HepG2 (cell line): ENCODE results near the gene U2AF1L4. TPM values are rescaled to one million over a fixed set of nuclear protein-coding genes. Genes with fewer than 3 reads are reported as not detected.

Experiments
- ASH2L ChIP-seq: fragments of 300-600, 200-600 bp; sonication (generic); IDR thresholded peaks from 2 replicates; pipeline ENCODE4 v1.7.0; 2017; ENCODE audit warnings: low read depth, mild to moderate bottlenecking, moderate library complexity, mixed read lengths, low read length; ENCODE audit not compliant: insufficient read length
- CENPX ChIP-seq: sonication (generic); formaldehyde crosslinking; IDR thresholded peaks from 2 replicates; pipeline ENCODE4 v1.9.0; 2021; ENCODE audit warnings: mild to moderate bottlenecking, missing genetic modification reagents, moderate library complexity
- EEA1 ChIP-seq: sonication (generic); formaldehyde crosslinking; IDR thresholded peaks from 2 replicates; pipeline ENCODE4 v1.5.1; 2020; ENCODE audit warnings: mild to moderate bottlenecking, missing genetic modification reagents, borderline replicate concordance
- ETS1 ChIP-seq: sonication (generic); formaldehyde crosslinking; IDR thresholded peaks from 2 replicates; pipeline ENCODE4 v1.4.0; 2020; ENCODE audit warnings: missing genetic modification reagents
- ETV5 ChIP-seq: IDR thresholded peaks from 2 replicates; pipeline ENCODE4 v1.6.1; 2018; ENCODE audit warnings: missing biosample characterization, missing genetic modification reagents, inconsistent platforms, borderline replicate concordance
- FOXJ3 ChIP-seq: sonication (generic); formaldehyde crosslinking; IDR thresholded peaks from 2 replicates; pipeline ENCODE4 v1.4.0; 2020; ENCODE audit warnings: missing genetic modification reagents, mild to moderate bottlenecking, borderline replicate concordance
- HMG20A ChIP-seq: IDR thresholded peaks from 2 replicates; pipeline ENCODE4 v1.6.1; 2016; ENCODE audit warnings: borderline replicate concordance
- IKZF1 ChIP-seq: fragments of 450-650 bp; IDR thresholded peaks from 2 replicates; pipeline ENCODE4 v1.7.1; 2016
- MAF1 ChIP-seq: sonication (generic); formaldehyde crosslinking; IDR thresholded peaks from 2 replicates; pipeline ENCODE4 v1.5.0; 2020; ENCODE audit warnings: missing genetic modification reagents, borderline replicate concordance
- RBAK ChIP-seq: sonication (generic); formaldehyde crosslinking; IDR thresholded peaks from 2 replicates; pipeline ENCODE4 v1.5.1; 2020; ENCODE audit warnings: mild to moderate bottlenecking, missing genetic modification reagents
- RXRA ChIP-seq: sonication (generic); formaldehyde crosslinking; IDR thresholded peaks from 2 replicates; pipeline ENCODE4 v1.5.1; 2020; ENCODE audit warnings: missing genetic modification reagents
- SPEN ChIP-seq: sonication (generic); formaldehyde crosslinking; IDR thresholded peaks from 2 replicates; pipeline ENCODE4 v1.5.1; 2020; ENCODE audit warnings: low read depth, mild to moderate bottlenecking, missing genetic modification reagents
- THAP11 ChIP-seq: IDR thresholded peaks from 2 replicates; pipeline ENCODE4 v1.6.1; 2016; ENCODE audit warnings: missing biosample characterization, missing genetic modification reagents
- ZBTB38 ChIP-seq: sonication (generic); formaldehyde crosslinking; IDR thresholded peaks from 2 replicates; pipeline ENCODE4 v1.5.1; 2020; ENCODE audit warnings: mild to moderate bottlenecking, missing genetic modification reagents
- ZFY ChIP-seq: sonication (generic); formaldehyde crosslinking; IDR thresholded peaks from 2 replicates; pipeline ENCODE4 v1.4.0; 2020; ENCODE audit warnings: missing genetic modification reagents
- ZNF12 ChIP-seq: sonication (generic); formaldehyde crosslinking; IDR thresholded peaks from 2 replicates; pipeline ENCODE4 v1.5.0; 2020; ENCODE audit warnings: missing genetic modification reagents
- ZNF235 ChIP-seq: sonication (generic); formaldehyde crosslinking; IDR thresholded peaks from 2 replicates; pipeline ENCODE4 v1.8.1; 2023; ENCODE audit warnings: mild to moderate bottlenecking, missing genetic modification reagents, borderline replicate concordance
- ZNF256 ChIP-seq: sonication (generic); formaldehyde crosslinking; conservative IDR thresholded peaks from 2 replicates; pipeline ENCODE4 v1.4.0; 2020; ENCODE audit warnings: missing genetic modification reagents
- ZNF605 ChIP-seq: sonication (generic); formaldehyde crosslinking; IDR thresholded peaks from 2 replicates; pipeline ENCODE4 v1.8.0; 2022; ENCODE audit warnings: mild to moderate bottlenecking, missing genetic modification reagents
- ZNF816 ChIP-seq: sonication (generic); formaldehyde crosslinking; IDR thresholded peaks from 2 replicates; pipeline ENCODE4 v1.8.0; 2022; ENCODE audit warnings: missing genetic modification reagents, mild to moderate bottlenecking, borderline replicate concordance
- polyA plus RNA-seq, 8 experiments: library from polyadenylated mRNA; depleted of rRNA in 3 of 8; stranded (reverse) in 7 of 8; unstranded in 1 of 8; fragments of >200 nt; fragmentation: Illumina TruSeq in 4 of 8; extraction: Trizol in 4 of 8; gene quantifications; 2 replicates each; pipeline versions ENCODE4 v1.2.1 to v1.2.3, GENCODE V29; 2011 to 2016; ENCODE audit warnings: low read depth in 4 of 8, missing spikeins in 1 of 8, mixed read lengths in 1 of 8; ENCODE audit not compliant: insufficient read depth in 1 of 8
- total RNA-seq, 5 experiments: library from RNA; depleted of rRNA; stranded (reverse); fragments of >200 nt; fragmentation: Illumina TruSeq; extraction: Trizol; gene quantifications; 2 replicates each; pipeline ENCODE4 v1.2.3, GENCODE V29; 2016; ENCODE audit warnings: low read depth in 1 of 5
- TF ChIP-seq, protein P1 (sequence below): sonication (generic); formaldehyde crosslinking; IDR thresholded peaks from 2 replicates; pipeline ENCODE4 v1.5.1; 2020; ENCODE audit warnings: missing genetic modification reagents, mild to moderate bottlenecking, borderline replicate concordance
- TF ChIP-seq, protein P2 (sequence below): IDR thresholded peaks from 2 replicates; pipeline ENCODE4 v1.6.1; 2016; ENCODE audit warnings: low read depth, borderline replicate concordance
- TF ChIP-seq, protein P3 (sequence below): sonication (generic); formaldehyde crosslinking; IDR thresholded peaks from 2 replicates; pipeline ENCODE4 v1.4.0; 2020; ENCODE audit warnings: missing genetic modification reagents
- TF ChIP-seq, protein P4 (sequence below): IDR thresholded peaks from 2 replicates; pipeline ENCODE4 v1.6.1; 2016; ENCODE audit warnings: mild to moderate bottlenecking, missing biosample characterization, missing genetic modification reagents

Gene U2AF1L4
- total and polyA plus RNA-seq, 2 of the 13 experiments (the other 11 are each of a cell fraction or from before 2014, with no cell fraction given) = 7.9 to 15.4 TPM

DNA sequence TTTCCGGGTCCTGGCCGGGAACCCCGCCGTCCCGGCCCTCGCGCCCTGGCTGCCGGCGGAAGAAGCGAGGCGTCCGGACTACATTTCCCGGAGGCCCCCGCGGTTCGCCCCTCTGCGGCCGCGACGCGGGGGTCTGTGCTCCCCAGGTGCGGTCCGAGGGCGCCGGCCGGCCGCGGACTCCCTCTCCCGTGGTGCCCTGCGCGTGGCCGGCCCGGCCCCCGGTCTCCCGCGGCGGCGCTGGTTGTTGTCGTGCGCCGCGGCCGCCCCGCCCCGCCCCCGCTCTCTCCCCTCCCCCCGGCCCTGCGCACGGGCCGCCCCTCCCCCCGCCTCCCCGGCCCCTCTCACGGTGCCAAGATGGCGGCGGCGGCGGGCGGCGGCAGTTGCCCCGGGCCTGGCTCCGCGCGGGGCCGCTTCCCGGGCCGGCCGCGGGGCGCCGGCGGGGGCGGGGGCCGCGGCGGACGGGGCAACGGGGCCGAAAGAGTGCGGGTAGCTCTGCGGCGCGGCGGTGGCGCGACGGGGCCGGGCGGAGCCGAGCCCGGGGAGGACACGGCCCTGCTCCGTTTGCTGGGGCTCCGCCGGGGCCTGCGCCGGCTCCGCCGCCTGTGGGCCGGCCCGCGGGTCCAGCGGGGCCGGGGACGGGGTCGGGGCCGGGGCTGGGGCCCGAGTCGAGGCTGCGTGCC lies 27.4 kb downstream of the U2AF1L4 start, which contains the start of gene KMT2B (continued):
- TF ChIP-seq ETS1 = 0 out of 2 replicates have a peak, but pooled peaks have one; percentile 4
- no peak for TF ChIP-seq CENPX
- no peak for TF ChIP-seq EEA1 (CRISPR knock-in tag)
- TF ChIP-seq MAF1 (CRISPR knock-in tag) = no peak
- TF ChIP-seq, protein P1, sequence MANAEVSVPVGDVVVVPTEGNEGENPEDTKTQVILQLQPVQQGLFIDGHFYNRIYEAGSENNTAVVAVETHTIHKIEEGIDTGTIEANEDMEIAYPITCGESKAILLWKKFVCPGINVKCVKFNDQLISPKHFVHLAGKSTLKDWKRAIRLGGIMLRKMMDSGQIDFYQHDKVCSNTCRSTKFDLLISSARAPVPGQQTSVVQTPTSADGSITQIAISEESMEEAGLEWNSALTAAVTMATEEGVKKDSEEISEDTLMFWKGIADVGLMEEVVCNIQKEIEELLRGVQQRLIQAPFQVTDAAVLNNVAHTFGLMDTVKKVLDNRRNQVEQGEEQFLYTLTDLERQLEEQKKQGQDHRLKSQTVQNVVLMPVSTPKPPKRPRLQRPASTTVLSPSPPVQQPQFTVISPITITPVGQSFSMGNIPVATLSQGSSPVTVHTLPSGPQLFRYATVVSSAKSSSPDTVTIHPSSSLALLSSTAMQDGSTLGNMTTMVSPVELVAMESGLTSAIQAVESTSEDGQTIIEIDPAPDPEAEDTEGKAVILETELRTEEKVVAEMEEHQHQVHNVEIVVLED (CRISPR knock-in tag) = peak; percentile 26
- no peak for TF ChIP-seq HMG20A (CRISPR knock-in tag)
- no peak; the same call in 1 of the 2 replicates for TF ChIP-seq ZNF256 (CRISPR knock-in tag)
- TF ChIP-seq ZNF235 = no peak
- TF ChIP-seq THAP11 (CRISPR knock-in tag) = peak; percentile 95
- TF ChIP-seq ZNF12 = no peak
- TF ChIP-seq ZNF816 (CRISPR knock-in tag) = no peak
- no peak for TF ChIP-seq RXRA
- TF ChIP-seq FOXJ3 (CRISPR knock-in tag) = no peak
- no peak for TF ChIP-seq ZNF605 (CRISPR knock-in tag)
- TF ChIP-seq, protein P2, sequence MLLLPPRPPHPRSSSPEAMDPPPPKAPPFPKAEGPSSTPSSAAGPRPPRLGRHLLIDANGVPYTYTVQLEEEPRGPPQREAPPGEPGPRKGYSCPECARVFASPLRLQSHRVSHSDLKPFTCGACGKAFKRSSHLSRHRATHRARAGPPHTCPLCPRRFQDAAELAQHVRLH (CRISPR knock-in tag) = no peak
- TF ChIP-seq ZFY = peak; percentile 12
- no peak for TF ChIP-seq ASH2L
- no peak for TF ChIP-seq SPEN
- no peak for TF ChIP-seq IKZF1
- peak; percentile 67 for TF ChIP-seq ETV5 (CRISPR knock-in tag)
- no peak for TF ChIP-seq RBAK
- no peak for TF ChIP-seq ZBTB38 (CRISPR knock-in tag)
- TF ChIP-seq, protein P3, sequence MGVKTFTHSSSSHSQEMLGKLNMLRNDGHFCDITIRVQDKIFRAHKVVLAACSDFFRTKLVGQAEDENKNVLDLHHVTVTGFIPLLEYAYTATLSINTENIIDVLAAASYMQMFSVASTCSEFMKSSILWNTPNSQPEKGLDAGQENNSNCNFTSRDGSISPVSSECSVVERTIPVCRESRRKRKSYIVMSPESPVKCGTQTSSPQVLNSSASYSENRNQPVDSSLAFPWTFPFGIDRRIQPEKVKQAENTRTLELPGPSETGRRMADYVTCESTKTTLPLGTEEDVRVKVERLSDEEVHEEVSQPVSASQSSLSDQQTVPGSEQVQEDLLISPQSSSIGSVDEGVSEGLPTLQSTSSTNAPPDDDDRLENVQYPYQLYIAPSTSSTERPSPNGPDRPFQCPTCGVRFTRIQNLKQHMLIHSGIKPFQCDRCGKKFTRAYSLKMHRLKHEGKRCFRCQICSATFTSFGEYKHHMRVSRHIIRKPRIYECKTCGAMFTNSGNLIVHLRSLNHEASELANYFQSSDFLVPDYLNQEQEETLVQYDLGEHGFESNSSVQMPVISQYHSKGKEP (CRISPR knock-in tag) = no peak
- TF ChIP-seq, protein P4, sequence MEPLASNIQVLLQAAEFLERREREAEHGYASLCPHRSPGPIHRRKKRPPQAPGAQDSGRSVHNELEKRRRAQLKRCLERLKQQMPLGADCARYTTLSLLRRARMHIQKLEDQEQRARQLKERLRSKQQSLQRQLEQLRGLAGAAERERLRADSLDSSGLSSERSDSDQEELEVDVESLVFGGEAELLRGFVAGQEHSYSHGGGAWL (CRISPR knock-in tag) = no peak
